DMS79 treated with DMSO at 0.1 percent for 48 hours (cell line): ENCODE data around the gene CCDC27.
"Not testable (repeated sequence)": the region's sequence is repeated elsewhere in the genome, so short reads cannot be mapped to it uniquely, and the experiment has no call there.

Experiments
- DNase-seq: peaks from one replicate; lab custom pipeline; 2025; lab: John Stamatoyannopoulos, UW

CCDC27 gene

GRCh38 chr1:3790500-3790923 is 38.3 kb downstream of the CCDC27 start:
- no peak for DNase-seq

- no peak for DNase-seq
These were observed 38.7 kb downstream of the CCDC27 start for GRCh38 chr1:3790952-3791351.

GRCh38 chr1:3795453-3796214 is 43.4 kb downstream of the CCDC27 start:
- no peak for DNase-seq

GRCh38 chr1:3796215-3797061 is 44.2 kb downstream of the CCDC27 start, which contains the start of gene LRRC47:
Gene LRRC47 (minus strand): TSS chr1:3796498. CDS start chr1:3796476, 22 bp downstream.
- DNase-seq, result peak; percentile 92

GRCh38 chr1:3799976-3800685 is 47.9 kb downstream of the CCDC27 start:
- DNase-seq, result peak; percentile 7

GRCh38 chr1:3800795-3801194 is 48.5 kb downstream of the CCDC27 start:
- DNase-seq, result not testable (repeated sequence)

GRCh38 chr1:3803905-3804626 is 51.8 kb downstream of the CCDC27 start:
- no peak for DNase-seq

GRCh38 chr1:3804627-3804944 is 52.3 kb downstream of the CCDC27 start:
- not testable (repeated sequence) for DNase-seq

- DNase-seq, result no peak
These were observed 52.8 kb downstream of the CCDC27 start for GRCh38 chr1:3805038-3805437.

GRCh38 chr1:3807769-3808168 is 55.5 kb downstream of the CCDC27 start:
- DNase-seq, result no peak

GRCh38 chr1:3809680-3810079 is 57.4 kb downstream of the CCDC27 start:
- no peak for DNase-seq

- not testable (repeated sequence) for DNase-seq
These were observed 58.0 kb downstream of the CCDC27 start for GRCh38 chr1:3810149-3810761.

GRCh38 chr1:3811595-3811911 is 59.3 kb downstream of the CCDC27 start:
- DNase-seq, result no peak

- no peak for DNase-seq
These were observed 61.8 kb downstream of the CCDC27 start for GRCh38 chr1:3814065-3814464.

GRCh38 chr1:3814771-3815561 is 62.7 kb downstream of the CCDC27 start:
- DNase-seq, result no peak

- DNase-seq, result peak; percentile 75
These were observed 64.3 kb downstream of the CCDC27 start for GRCh38 chr1:3816331-3817137.

GRCh38 chr1:3817138-3817740 is 65.0 kb downstream of the CCDC27 start:
- no peak for DNase-seq

- no peak for DNase-seq
These were observed 65.8 kb downstream of the CCDC27 start for GRCh38 chr1:3817821-3818597.

- DNase-seq, result peak; percentile 62
These were observed 67.5 kb downstream of the CCDC27 start for GRCh38 chr1:3819771-3820200.
